Measurements from ENCODE around the gene VSTM2B.
"Not testable (repeated sequence)": the region's sequence is repeated elsewhere in the genome, so short reads cannot be mapped to it uniquely, and the experiment has no call there.

Gene VSTM2B

GRCh38 chr19:29532956-29533355 lies 7.2 kb downstream of the VSTM2B start:
- no peak for DNase-seq

DNA sequence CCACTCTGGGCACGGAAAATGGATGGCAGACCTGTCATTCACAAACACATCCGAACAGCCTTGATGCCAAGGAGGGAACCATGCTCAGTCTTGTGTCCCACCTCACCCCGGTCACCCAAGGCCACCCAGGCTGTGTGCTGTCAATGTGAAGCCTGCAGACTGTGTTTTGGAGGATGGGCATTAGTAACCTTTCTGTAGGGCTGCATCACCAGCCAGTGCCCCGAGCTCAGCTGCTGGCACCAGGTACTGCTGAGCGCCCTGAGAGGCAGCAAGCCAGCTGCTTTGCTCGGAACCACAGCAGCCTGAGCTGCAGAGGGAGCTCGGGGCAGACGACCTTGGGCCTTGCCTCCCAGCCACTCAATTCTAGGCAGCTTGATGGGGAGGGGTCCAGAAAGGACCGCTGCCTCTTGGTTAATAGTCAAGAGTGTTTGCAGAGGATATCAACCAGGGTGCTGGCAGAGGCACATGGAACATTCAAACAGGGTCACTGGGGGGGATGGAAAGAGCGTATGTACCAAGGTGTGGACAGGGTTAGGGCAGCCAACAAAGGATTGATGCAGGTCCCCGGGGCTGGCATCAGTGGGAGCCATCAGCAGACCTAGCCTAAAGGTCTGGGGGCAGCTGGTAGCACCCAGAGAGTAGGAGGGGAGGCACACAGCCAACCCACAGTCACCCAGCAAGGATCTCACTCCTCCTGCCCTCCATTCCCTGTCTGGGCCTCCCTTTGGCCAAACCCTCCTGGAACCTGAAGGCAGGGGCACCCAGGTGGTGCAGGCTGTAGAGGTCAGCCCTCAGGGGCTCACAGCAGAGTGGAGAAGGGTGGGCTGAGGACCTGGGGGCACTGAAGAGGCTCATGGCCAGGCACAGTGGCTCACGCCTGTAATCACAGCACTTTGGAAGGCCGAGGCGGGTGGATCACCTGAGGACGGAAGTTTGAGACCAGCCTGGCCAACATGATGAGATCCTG lies 8.1 kb downstream of the VSTM2B start:
- DNase-seq: no peak

GRCh38 chr19:29535214-29535831 lies 9.5 kb downstream of the VSTM2B start:
- DNase-seq: no peak

GRCh38 chr19:29535984-29536508 lies 10.3 kb downstream of the VSTM2B start:
- no peak for DNase-seq

- no peak for DNase-seq
These were observed 11.4 kb downstream of the VSTM2B start for GRCh38 chr19:29537181-29537580.

GRCh38 chr19:29537601-29538000 lies 11.8 kb downstream of the VSTM2B start:
- no peak for DNase-seq

GRCh38 chr19:29538146-29538545 lies 12.4 kb downstream of the VSTM2B start:
- no peak for DNase-seq

DNA sequence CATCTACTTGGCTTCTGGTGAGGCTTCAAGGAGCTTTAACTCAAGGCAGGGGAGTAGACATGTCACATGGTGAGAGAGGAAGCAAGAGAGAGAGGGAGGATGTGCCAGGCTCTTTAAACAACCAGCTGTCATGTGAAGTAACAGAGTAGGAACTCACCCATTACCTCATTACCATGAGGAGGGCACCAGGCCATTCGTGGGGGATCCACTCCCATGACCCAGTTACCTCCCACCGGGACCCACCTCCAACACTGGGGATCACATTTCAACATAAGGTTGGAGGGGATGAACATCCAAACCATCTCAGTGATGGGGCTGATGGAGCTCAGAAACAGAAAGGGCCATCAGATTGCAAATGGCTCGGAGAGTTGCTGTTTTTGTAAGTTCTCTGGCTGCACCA lies 12.9 kb downstream of the VSTM2B start:
- DNase-seq: no peak

DNA sequence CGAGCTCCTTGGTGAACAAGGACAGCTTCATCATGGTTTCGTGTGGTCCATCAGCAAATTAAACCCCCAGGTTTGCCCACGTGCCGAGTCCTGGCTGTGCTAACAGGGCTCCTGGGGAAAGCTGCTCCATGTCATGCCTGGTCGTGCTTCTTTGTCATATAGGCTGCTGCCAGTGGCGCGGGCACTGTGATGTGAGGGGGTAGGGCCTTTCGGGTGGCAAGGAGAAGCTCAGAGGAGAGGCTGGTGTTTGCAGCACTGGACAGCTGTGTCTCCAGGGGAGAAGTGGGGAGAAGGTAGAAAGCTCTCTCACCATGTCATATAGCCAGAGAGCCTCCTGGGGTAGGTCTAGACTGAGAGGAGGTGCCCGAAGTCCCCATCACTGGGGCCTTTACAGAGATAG lies 13.3 kb downstream of the VSTM2B start:
- DNase-seq: no peak

GRCh38 chr19:29539670-29540069 lies 13.9 kb downstream of the VSTM2B start:
- no peak for DNase-seq

DNA sequence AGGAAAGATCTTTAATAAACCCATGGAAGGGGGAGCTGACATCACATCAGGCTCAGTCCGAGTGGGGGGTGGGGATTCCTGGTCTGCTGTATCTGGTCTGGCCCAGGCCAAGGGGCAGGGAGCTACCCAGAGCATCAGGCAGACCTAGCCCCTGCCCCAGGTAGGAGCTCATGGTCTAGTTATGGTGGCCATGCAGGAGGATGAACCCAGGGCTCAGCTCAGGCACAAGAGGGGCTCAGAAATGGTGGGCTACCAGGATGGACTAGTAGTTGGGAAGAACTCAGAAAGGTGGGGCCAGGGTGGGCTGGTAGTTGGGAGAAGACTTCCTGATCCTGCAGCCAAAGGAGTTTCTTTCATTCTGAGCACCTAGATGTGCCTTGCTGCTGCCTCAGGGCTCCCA lies 14.3 kb downstream of the VSTM2B start:
- no peak for DNase-seq

DNA sequence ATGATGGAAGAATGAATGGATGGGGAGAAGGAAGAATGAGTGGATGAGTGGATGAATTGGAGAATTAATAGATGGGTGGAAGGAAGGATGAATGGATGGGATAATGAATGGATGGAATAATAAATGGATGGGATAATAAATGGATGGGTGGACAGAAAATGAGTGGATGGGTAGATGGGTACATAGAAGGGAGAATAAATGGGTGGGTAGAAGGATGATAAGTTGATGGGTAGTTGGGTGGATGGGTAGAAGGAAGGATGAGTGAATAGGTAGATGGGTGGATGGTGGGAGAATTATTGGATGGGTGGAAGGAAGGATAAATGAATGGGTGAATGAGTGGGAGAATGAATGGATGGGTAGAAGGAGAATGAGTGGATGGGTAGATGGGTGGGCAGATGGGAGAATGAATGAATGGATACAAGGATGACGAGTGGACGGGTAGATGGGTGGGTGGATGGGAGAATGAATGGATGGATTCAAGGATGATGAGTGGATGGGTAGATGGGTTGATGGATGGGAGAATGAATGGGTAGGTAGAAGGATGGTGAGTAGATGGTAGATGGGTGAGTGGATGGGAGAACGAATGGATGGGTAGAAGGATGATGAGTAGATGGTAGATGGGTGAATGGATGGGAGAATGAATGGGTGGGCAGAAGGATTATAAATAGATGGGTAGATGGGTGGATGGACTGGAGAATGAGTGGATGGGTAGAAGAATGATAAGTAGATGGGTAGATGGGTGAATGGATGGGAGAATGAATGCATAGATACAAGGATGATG lies 15.9 kb downstream of the VSTM2B start:
- no peak for DNase-seq

DNA sequence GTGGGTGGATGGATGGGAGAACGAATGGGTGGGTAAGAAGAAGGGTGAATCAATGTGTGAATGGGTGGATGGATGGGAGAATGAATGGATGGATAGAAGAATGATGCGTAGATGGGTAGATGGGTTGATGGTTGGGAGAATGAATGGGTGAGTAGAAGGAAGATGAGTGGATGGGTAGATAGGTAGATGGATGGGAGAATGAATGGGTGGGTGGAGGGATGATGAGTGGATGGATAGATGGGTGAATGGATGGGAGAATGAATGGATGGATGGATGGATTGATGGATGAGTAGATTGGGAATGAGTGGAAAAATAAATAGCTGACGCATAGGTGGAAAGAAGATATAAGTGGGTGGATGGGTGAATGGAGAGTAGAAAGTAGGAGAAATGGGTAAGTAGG lies 16.5 kb downstream of the VSTM2B start:
- DNase-seq: no peak

DNA sequence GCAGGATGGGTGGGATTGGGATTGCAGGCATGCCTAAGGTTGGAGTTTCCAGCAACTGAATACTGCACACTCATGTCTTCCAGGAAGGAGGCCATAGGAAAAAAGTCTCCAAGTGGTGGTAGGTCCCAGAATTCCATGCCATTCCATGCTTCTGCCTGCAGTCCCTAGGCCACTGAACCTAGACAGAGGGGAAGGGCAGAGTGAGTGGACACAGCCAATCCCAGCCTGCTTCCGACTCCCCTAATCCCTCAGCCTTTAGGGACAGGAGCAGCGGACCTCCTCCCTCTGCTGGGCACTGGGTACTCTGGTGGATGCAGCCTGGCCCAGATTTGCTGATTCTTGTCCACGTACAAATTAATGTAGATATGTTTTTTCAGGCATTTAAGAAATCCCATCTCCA lies 17.0 kb downstream of the VSTM2B start:
- no peak for DNase-seq

DNA sequence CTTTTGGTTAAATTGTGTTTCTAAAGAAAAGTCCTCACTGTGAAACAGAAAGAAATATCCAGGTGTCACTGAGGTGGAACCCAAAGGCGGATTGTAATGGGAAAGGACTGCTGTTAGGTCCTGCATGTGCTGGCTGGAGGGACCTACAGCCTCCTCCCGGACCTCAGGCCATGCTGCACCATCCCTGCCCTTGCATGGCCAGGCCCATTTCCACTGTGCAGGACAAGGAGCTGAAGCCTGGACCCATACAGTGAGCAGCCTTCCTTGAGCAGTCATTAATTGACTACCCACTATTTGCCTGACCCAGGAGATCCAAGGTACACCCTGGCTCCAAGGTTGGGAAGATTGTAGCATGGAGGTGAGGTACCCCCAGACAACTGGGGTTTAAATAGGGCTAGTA lies 17.6 kb downstream of the VSTM2B start:
- no peak for DNase-seq

DNA sequence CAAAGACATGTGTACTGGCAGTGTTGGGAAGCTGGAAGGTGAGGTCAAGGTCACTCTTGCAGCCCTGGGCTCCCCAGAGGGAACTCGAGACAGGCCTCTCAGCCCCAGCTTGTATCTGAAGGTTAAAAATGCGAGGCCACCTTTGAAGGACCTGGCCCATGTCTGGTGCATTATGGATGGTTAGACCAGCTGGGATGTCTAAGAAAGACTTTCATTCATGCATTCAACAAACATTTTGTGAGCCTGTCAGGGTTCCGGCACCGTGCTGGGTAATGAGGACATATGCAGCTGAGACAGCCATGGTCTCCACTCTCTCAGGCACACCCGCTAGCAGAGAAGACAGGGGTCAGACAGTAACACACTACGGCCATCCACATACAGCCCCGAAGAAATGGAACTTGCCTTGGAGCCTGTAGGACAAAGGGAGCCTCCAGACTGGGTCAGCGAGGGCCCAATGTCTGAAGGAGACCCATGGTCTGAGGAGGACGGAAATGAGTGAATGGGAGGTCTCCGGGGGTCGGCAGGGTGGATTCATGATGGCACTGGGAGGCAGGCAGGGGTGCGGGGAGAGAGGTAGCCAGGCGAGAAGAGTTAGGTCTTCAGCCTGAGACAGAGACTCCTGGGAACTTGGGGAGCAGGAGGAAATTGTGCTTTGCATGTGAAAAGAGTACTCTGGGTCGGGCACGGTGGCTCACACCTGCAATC lies 19.0 kb downstream of the VSTM2B start:
- DNase-seq: no peak

- not testable (repeated sequence) for DNase-seq
These were observed 19.7 kb downstream of the VSTM2B start for GRCh38 chr19:29545447-29545846.

GRCh38 chr19:29545866-29546582 lies 20.2 kb downstream of the VSTM2B start:
- DNase-seq: no peak

- DNase-seq: no peak
These were observed 20.9 kb downstream of the VSTM2B start for GRCh38 chr19:29546583-29547190.

DNA sequence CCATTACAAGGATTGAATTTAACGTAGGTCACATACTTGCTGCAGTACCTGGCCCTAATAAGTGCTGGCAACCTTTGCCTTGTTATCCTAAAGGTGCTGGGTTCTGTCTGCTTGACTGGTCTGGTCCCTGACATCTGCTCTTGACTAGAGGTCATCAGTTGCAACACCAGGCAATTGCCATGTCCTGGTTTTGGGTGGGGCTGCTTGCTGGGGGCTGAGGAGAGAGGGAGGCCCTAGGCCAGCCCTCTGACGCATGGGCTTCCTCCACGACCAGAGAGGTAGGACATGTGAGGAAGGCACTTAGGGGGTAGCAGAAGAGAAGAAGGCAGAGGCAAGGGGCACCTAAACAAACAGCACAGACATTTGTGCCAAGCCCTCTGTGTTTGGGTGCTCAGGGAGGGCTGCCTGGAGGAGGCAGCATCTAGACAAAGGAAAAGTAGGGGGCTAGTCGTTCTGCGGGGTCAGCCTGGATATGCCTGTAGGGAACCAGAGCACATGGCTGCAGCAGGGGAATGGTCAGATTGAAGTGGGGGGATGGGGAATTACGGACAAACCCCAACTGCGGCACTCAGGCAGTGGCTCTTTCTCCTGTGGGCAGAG lies 21.7 kb downstream of the VSTM2B start:
- DNase-seq: no peak

GRCh38 chr19:29547981-29548380 lies 22.2 kb downstream of the VSTM2B start:
- no peak for DNase-seq
